GM12892 (cell line): ENCODE results near the gene SLC7A6.

ENCODE experiments used
- DNase-seq: peaks from one replicate; pipeline ENCODE4 v3.0.0; 2011; ENCODE audit not compliant: insufficient read length
- FAIRE-seq: peaks from 2 replicates; lab custom pipeline; 2011; peaks lifted over from hg19 to GRCh38; lab: Jason Lieb, UNC
- POLR2A ChIP-seq: IDR thresholded peaks from 2 replicates; pipeline ENCODE4 v1.6.1; 2011; ENCODE audit warnings: low read depth, low read length, control low read depth
- POLR2AphosphoS5 ChIP-seq: IDR thresholded peaks from 2 replicates; pipeline ENCODE4 v1.6.1; 2011; ENCODE audit warnings: low read depth, low read length, control low read depth
- TAF1 ChIP-seq: IDR thresholded peaks from 2 replicates; pipeline ENCODE4 v1.6.1; 2011; ENCODE audit warnings: low read depth, mild to moderate bottlenecking, control low read depth, low read length, borderline replicate concordance

Gene SLC7A6

DNA sequence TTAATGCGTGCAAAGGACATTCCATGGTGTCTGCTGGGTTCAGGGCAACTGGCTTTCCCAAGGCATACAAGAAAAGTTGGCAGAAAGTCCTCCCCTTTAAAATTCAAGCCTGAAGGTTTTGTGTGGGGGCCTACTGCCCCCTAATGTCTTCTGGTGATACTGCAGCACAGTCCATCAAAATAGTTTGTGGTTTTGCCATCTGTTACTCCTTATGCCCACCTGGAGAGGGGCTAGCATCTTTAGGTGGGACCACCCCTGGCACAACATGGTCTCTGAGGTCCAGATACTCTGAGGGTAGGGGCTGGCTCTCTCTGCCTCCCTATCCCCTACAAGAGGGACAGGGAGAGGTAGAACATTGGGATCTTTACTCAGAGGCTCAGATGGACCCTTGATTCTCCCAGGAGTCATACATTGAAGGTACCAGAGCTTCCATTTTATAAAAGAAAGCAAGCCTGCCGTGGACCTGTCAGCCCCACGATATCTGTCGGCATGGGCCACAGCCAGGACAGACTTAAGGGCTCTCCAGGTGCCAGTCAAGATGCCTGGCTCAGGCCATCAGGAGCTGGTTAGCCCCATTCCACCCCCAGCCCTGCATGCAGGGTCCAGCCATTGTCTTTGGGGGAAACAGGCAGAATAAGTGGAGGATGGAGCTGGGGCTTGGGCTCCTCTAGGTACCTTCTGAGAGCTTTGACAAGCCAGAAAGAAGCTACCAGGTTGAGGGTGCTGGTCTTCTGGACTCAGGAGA is 34.7 kb upstream of the SLC7A6 start:
- TF ChIP-seq POLR2A (no peak), POLR2AphosphoS5 (no peak), TAF1 (no peak)
- DNase-seq (no peak), FAIRE-seq (peak; percentile 61)

- FAIRE-seq: no peak
- TF ChIP-seq TAF1 (no peak), POLR2AphosphoS5 (no peak), POLR2A (no peak)
- DNase-seq: no peak
These were observed 34.2 kb upstream of the SLC7A6 start for GRCh38 chr16:68230176-68230571.

- TF ChIP-seq POLR2AphosphoS5: no peak
- TF ChIP-seq TAF1: no peak
- TF ChIP-seq POLR2A: no peak
- FAIRE-seq: no peak
- DNase-seq: no peak
These were observed 33.4 kb upstream of the SLC7A6 start for GRCh38 chr16:68230956-68231355.

- TF ChIP-seq POLR2AphosphoS5 (no peak), POLR2A (no peak), TAF1 (no peak)
- FAIRE-seq: no peak
- DNase-seq: no peak
These were observed 32.8 kb upstream of the SLC7A6 start for GRCh38 chr16:68231384-68232136.

- TF ChIP-seq TAF1: no peak
- no peak for TF ChIP-seq POLR2AphosphoS5
- no peak for TF ChIP-seq POLR2A
- no peak for FAIRE-seq
These were observed 32.0 kb upstream of the SLC7A6 start for GRCh38 chr16:68232335-68232734.

GRCh38 chr16:68233085-68233834 is 31.1 kb upstream of the SLC7A6 start:
- no peak for TF ChIP-seq POLR2AphosphoS5
- TF ChIP-seq TAF1: no peak
- TF ChIP-seq POLR2A: no peak
- DNase-seq (no peak), FAIRE-seq (no peak)

More at GRCh38 chr16:68232335-68232734, 32.0 kb upstream of the SLC7A6 start:
- no peak for DNase-seq

GRCh38 chr16:68233835-68234187 is 30.5 kb upstream of the SLC7A6 start:
- TF ChIP-seq POLR2AphosphoS5 (no peak), POLR2A (no peak), TAF1 (no peak)
- FAIRE-seq: no peak

GRCh38 chr16:68234188-68235107 is 29.9 kb upstream of the SLC7A6 start:
- DNase-seq: no peak
- no peak for FAIRE-seq
- TF ChIP-seq TAF1 (no peak), POLR2A (no peak), POLR2AphosphoS5 (no peak)

More at GRCh38 chr16:68233835-68234187, 30.5 kb upstream of the SLC7A6 start:
- no peak for DNase-seq

- no peak for FAIRE-seq
- TF ChIP-seq TAF1 (no peak), POLR2A (no peak), POLR2AphosphoS5 (no peak)
- DNase-seq: no peak
These were observed 29.0 kb upstream of the SLC7A6 start for GRCh38 chr16:68235108-68235886.

- TF ChIP-seq POLR2AphosphoS5: no peak
- TF ChIP-seq TAF1: no peak
- no peak for TF ChIP-seq POLR2A
- FAIRE-seq (no peak), DNase-seq (no peak)
These were observed 28.5 kb upstream of the SLC7A6 start, which contains the start of gene ESRP2 for GRCh38 chr16:68235887-68236136. TSS of gene ESRP2 (minus strand) at chr16:68236127. CDS start at chr16:68236045, 82 bp downstream.

GRCh38 chr16:68236137-68236825 is 28.0 kb upstream of the SLC7A6 start:
- DNase-seq: no peak
- TF ChIP-seq POLR2AphosphoS5 (no peak), POLR2A (no peak), TAF1 (no peak)
- peak; percentile 9 for FAIRE-seq

DNA sequence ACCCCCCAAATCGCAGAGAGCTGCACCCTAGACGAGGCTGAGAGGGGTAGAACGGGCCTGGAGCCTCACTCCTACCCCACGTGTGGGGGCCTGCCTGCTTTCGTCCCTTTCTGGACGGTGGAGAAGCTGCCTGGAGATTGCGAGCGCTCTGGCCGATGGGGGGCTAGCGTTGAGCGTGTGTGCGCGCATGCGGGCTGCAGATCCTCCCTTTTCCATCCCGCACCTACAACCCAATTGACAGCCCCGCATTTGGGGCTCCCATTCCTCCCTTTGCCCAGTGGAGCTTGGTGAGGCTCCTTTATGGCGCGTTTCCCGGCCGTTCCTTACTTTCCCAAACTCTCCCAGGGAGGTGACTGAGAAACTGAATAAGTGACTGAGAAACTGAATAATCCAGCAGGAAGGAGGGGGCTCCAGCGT is 27.5 kb upstream of the SLC7A6 start:
- DNase-seq (peak; percentile 44), FAIRE-seq (peak; percentile 64)
- TF ChIP-seq POLR2A (no peak), POLR2AphosphoS5 (no peak), TAF1 (no peak)
